Neural progenitor cell (in vitro differentiated cells): ENCODE data around the gene USP35.

Source experiments
- EZH2 ChIP-seq: fragments of 200-600 bp; sonication (generic); IDR thresholded peaks from 2 replicates; pipeline ENCODE4 v1.6.1; 2017; ENCODE audit warnings: antibody characterized with exemption, mild to moderate bottlenecking, moderate library complexity
- EZH2phosphoT487 ChIP-seq: fragments of 200-600 bp; sonication (generic); IDR thresholded peaks from 2 replicates; pipeline ENCODE4 v1.6.1; 2017; ENCODE audit warnings: antibody characterized with exemption
- TF ChIP-seq, protein P1 (sequence below): fragments of 200-600 bp; sonication (generic); IDR thresholded peaks from 2 replicates; pipeline ENCODE4 v1.5.1; 2017; ENCODE audit warnings: antibody characterized with exemption, mild to moderate bottlenecking

DNA sequence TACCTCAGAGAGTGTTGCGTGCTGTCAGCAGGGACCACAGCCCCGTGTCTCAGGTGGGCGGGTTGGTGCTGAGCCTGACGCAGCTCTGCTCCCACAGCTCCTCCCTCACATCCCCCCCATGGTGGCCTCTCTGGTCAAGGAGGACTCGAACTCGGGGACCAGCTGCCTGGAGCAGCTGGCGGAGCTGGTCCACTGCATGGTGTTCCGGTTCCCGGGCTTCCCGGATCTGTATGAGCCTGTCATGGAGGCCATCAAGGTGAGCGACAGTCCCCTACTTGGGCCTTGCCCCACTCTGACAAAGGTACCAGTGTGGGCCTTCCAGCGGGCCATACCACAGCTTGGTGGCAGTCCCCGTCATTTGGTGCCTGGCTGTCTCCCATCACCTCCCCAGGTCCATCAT, 11.8 kb downstream of the USP35 start:
- TF ChIP-seq, protein P1, sequence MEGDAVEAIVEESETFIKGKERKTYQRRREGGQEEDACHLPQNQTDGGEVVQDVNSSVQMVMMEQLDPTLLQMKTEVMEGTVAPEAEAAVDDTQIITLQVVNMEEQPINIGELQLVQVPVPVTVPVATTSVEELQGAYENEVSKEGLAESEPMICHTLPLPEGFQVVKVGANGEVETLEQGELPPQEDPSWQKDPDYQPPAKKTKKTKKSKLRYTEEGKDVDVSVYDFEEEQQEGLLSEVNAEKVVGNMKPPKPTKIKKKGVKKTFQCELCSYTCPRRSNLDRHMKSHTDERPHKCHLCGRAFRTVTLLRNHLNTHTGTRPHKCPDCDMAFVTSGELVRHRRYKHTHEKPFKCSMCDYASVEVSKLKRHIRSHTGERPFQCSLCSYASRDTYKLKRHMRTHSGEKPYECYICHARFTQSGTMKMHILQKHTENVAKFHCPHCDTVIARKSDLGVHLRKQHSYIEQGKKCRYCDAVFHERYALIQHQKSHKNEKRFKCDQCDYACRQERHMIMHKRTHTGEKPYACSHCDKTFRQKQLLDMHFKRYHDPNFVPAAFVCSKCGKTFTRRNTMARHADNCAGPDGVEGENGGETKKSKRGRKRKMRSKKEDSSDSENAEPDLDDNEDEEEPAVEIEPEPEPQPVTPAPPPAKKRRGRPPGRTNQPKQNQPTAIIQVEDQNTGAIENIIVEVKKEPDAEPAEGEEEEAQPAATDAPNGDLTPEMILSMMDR, result no peak
- TF ChIP-seq EZH2 (no peak), EZH2phosphoT487 (no peak)
